ENCODE results near the gene ASXL2.
A peak's percentile ranks its signal among the peaks of the same experiment; 100 is the strongest.
"Not testable (repeated sequence)": the region's sequence is repeated elsewhere in the genome, so short reads cannot be mapped to it uniquely, and the experiment has no call there.

ASXL2 gene

DNA sequence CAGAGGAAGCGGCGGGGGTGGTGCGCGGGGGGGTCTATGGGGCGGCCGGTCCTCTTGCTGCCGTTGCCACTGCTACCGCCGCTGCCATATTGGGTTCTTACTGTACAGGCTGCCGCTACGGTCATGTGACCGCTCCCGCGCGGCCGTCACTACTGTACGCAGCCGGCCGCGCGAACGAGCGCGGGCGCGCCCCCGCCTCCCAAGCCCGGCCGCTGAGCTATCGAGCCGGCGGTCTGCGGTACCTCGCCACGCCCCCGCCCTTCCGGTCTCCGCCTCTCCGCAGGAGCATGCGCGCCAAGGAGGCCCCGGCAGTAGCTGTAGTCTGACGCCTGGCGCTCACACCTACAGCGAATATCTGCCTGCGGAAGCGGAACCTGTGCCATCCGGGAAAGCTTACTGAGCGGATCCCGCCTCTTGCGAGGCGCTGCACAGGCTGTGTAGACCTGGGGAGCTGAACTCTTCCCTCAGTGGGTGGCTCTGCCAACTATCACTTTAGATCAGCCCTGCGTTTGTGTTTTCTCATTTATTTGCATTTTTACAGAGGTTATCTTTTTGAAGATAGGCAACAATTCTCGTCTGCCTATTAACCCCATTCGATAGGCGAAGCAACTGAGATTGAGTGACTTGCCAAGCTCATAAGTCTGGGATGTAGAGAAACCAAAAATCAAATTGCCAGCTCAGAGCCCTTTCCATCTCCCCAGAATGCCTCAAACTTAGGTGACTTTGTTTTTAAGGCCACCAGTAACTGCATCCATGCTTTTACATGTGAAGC, at the start of gene ASXL2:
ASXL2 (minus strand) TSS at position 127 of the 772 bp plus-strand sequence. CDS start 265 bp downstream, outside the sequence.
- peak; percentile 95 for DNase-seq

DNA sequence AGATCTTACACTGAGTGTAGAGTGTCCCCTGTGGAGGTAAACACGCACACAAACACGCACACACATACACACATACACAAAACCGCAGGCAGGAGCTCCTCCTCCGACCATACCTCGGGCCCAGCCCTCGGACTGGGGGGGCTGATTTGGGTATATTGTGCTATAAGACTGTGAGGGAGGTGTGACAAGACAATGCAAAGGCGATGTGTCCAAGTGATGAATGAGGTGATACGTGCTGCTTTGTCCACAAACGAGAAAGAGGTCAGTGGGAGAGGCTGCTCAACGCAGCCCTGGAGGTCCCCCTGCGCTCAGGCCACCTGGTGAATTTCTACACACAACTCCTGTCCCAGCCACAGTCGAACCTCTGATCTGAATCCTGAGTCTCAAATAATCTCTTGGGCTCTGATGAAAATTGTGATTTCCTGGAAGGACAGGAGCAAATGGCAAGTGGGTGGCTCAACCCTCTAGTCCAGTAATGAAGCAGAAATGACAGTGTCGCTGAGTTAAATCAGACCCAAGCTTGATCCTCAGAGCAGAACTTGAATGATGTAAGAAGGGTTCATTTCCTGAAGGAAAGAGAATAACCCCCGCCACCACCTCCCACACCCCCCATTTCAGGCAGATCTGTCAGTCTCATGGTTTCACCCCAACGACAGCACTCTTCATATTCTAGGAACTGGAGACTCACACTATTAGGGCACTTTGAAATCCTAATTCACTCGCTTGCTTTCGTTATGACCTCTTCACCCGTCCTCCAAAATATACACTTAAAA, 48.9 kb upstream of the ASXL2 start:
- DNase-seq = no peak

DNA sequence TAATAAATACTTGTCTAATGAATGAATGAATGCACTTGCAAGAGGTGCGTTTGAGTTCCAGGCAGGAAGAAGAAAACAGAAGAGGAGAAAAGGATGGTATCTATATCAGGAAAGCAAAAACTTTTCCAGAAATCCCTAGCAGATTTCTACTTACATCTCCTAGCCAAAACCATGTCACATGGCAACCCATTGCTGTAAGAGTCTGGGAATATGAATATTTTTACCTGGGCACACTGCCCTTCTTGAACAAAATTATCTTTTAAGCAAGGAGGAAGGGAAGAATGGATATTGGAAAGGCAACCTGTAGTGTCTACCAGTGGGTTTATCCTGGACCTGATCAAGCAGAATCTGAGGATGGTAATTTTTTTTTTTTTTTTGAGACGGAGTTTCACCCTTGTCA, 44.2 kb upstream of the ASXL2 start:
- no peak for DNase-seq

DNA sequence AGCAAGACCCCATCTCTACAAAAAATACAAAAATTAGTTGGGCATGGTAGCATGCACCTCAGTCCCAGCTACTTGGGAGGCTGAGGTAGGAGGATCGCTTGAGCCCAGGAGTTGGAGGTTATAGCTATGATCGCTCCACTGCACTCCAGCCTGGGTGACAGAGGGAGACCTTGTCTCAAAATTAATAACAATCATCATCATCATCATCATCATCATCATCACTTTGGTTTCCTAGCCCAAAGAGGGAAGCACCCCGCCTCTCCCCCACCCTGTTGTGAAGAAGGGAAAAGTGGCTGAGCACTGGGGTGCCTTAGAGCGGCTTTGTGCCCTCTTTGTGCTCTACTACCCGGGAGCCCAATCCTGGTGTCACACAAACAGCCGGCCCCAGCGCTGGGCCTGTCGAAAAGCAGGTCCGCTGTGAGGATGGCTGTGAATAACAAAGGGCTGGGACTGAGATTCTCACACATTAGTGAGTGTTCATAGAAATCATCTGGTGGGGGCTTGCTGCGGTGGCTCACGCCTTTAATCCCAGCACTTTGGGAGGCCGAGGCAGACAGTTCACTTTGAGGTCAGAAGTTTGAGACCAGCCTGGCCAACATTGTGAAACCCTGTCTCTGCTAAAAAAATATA, 42.6 kb upstream of the ASXL2 start:
- DNase-seq = no peak

DNA sequence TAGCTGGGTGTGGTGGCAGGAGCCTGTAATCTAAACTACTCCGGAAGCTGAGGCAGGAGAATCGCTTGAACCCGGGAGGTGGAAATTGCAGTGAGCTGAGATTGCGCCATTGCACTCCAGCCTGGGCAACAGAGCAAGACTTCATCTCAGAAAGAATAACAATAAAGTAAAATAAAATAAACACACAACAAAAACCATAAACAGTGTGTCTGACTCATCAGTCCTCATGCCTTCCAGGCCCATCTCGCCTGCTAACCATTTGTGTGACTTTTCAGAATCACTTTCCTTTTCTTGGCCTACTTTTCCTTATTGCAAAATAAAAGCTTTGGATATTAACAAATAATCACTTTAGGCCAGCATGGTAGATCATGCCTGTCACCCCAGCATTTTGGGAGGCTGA, 42.0 kb upstream of the ASXL2 start:
- DNase-seq = no peak

DNA sequence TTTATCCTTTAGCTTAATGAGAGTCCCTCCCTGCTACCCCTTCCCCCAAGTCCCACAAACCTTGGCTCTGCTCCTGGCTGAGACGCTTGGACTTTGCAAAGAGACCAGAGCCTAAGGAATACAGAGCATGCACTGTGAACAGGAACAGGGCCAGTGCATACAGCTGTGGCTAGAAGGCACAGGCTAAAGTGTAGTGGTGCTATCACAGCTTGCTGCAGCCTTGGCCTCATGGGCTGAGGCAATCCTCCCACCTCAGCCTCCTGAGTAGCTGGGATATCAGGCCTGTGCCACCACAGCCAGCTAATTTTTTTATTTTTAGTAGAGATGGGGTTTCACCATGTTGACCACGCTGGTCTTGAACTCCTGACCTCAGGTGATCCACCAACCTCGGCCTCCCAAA, 39.5 kb upstream of the ASXL2 start:
- no peak for DNase-seq

DNA sequence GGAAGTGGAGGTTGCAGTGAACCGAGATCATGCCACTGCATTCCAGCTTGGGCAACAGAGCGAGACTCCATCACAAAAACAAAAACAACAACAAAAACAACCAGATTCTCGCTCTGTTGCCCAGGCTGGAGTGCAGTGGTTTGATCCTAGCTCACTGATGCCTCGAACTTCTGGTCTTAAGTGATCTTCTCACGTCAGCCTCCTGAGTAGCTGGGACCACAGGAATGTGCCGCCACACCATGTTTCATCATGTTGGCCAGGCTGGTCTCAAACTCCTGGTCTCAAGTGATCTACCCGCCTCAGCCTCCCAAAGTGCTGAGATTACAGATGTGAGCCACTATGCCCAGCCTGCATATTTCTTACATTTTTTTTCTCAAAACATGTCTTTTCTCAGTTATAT, 39.1 kb upstream of the ASXL2 start:
- DNase-seq = not testable (repeated sequence)

DNA sequence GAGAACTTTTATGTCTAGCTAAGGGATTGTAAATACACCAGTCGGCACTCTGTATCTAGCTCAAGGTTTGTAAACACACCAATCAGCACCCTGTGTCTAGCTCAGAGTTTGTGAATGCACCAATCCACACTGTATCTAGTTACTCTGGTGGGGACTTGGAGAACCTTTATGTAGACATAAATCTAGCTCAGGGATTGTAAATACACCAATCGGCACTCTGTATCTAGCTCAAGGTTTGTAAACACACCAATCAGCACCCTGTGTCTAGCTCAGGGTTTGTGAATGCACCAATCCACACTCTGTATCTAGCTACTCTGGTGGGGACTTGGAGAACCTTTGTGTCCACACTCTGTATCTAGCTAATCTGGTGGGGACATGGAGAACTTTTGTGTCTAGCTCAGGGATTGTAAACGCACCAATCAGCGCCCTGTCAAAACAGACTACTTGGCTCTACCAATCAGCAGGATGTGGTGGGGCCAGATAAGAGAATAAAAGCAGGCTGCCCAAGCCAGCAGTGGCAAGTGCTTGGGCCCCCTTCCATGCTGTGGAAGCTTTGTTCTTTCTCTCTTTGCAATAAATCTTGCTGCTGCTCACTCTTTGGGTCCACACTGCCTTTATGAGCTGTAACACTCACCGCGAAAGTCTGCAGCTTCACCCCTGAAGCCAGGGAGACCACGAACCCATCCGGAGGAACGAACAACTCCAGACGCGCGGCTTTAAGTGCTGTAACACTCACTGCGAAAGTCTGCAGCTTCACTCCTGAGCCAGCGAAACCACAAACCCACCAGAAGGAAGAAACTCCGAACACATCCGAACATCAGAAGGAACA, 37.9 kb upstream of the ASXL2 start:
- DNase-seq = not testable (repeated sequence)

DNA sequence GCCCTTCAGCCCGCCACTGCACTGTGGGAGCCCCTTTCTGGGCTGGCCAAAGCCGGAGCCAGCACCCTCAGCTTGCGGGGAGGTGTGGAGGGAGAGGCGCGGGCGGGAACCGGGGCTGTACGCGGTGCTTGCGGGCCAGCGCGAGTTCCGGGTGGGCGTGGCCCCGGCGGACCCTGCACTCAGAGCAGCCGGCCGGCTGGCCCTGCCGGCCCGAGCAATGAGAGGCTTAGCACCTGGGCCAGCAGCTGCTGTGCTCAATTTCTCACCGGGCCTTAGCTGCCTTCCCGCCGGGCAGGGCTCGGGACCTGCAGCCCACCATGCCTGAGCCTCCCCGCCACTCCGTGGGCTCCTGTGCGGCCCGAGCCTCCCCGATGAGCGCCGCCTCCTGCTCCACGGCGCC, 37.1 kb upstream of the ASXL2 start:
- DNase-seq = not testable (repeated sequence)

DNA sequence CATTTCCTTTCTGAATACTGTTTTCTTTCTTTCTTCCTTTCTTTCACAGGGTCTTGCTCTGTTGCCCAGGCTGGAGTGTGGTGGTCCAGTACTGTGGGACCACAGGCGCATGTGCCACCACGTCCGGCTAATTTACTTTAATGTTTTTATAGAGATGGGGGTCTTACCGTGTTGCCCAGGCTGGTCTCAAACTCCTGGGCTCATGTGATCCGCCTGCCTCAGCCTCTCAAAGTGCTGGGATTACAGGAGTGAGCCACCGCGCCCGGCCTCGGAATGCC, 35.3 kb upstream of the ASXL2 start:
- DNase-seq = not testable (repeated sequence)

DNA sequence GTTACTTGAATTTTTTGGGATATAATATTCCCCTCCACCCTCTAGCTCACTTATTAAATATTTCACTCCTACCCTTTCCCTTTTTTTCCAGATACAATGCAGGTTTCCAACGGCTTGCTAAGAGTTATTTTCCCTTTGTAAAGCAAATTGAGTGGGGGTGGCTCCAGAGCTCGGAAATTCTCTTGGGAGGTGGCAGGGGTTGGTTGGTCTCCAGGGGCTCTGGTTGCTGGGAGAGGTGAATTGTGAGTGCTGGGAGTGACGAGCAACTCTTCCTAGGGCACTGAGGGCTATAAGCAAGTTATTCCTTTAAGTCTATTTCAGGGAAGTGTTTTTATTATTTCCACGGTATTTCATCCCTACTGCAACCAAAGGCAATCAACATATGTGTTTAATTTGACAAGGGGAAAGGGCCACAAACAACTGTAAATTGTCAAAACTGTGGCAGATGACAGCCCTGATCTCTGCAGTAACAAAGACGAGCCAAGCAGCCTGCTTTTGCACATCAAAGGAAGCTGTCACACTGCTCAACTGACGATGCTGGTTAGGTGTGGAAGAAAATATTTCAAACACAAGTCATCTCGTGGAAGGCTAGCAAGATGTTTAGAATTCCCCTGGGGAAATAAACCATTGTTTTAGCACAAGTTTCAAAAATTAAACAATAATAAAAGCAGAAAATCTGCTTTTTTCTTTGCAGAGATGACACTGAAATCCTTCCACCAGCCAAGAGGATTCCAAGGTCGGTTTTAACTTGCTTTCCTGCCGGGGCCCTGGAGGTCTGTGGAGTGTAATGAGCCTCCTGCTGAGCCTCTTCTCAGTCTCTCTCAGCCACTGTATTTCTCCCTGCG, 34.8 kb upstream of the ASXL2 start:
- no peak for DNase-seq

DNA sequence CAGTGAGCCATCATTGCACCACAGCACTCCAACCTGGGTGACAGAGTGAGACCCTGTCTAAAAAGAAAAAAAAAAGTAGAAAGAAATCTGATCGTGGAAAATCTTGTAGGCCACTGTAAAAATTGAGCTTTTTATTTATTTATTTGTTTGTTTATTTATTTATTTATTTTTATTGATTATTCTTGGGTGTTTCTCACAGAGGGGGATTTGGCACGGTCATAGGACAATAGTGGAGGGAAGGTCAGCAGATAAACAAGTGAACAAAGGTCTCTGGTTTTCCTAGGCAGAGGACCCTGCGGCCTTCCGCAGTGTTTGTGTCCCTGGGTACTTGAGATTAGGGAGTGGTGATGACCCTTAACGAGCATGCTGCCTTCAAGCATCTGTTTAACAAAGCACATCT, 31.3 kb upstream of the ASXL2 start:
- not testable (repeated sequence) for DNase-seq

DNA sequence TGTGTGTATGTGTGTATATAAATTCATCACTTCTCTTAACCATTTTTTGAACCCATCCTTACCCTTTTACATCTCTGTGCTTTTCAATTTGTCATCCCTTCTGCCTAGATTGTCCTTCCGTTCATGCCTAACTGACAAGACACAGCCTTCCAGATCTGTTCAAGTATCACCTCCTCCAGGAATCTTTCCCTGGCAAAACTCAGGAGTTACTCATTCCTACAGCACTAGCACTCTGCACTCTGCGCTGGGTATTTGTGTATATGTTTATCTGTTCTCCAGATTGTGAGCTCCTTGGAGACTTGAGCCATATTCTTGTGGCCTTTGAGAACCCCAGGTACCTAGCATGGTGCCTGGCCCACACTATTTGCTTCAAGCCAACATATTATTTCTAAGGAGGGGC, 26.8 kb upstream of the ASXL2 start:
- no peak for DNase-seq

DNA sequence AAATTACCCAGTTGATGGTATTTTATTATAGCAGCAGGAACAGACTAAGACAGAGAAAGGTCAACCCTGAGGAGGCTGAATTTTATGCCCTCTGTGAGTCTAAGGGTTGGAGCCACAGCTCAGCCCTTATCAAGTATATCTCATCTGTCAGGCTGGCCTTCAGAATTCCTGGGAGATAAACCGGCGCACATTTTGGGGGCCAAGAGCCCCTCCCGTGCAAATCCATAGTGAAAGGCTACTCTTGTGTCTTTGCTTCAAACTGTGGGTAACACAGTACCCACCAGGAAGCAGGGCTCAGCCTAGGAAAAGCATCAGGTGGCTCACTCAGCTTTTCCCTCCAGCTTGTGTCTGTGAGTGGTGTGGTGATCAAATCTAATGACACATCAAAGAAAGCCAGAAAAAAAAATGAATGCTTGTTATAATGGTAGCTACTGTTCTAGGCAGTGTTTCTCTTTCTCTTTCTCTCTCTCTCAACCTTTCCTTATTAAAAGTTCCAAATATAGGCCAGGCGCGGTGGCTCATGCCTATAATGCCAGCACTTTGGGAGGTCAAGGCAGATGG, 25.0 kb upstream of the ASXL2 start:
- DNase-seq = no peak

DNA sequence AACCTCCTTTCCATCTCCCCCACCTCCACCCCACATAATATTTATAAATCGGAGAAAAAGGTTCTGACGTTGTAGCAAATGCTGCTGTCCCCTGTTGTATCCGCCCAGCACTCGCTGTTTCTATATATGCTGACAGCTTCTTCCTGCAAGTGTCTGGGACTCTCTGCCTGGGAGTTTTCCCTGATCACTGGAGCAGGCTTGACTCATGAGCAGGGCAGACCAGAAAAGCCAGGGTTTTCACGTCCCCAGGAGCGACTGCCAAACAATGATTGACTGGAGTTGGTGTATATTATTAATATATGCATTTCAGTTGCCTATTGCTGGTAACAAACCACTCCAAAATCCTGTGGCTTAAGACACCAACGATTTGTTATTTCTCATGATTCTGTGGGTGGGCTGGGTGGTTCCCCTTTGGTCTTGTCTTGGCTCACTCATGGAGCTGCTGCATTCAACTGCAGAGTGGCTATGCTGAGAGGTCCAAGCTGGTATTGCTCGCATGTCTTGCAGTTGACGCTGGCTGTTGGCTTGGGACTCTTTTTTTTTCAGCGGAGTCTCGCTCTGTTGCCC, 21.2 kb upstream of the ASXL2 start:
- no peak for DNase-seq

DNA sequence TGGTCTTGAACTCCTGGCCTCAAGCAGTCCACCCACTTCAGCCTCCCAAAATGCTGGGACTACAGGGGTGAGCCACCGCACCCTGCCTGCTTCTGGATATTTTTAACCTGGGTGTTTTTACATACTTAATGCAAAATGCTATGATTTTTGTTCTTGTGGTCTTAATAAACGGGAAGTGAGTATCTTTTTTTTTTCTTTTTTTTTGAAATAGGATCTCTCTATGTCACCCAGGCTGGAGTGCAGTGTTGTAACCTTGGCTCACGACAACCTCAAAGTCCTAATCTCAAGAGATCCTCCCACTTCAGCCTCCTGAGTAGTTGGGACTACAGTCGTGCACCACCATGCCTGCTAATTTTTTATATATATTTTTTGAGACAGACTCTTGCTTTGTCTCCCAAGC, 19.2 kb upstream of the ASXL2 start:
- no peak for DNase-seq

DNA sequence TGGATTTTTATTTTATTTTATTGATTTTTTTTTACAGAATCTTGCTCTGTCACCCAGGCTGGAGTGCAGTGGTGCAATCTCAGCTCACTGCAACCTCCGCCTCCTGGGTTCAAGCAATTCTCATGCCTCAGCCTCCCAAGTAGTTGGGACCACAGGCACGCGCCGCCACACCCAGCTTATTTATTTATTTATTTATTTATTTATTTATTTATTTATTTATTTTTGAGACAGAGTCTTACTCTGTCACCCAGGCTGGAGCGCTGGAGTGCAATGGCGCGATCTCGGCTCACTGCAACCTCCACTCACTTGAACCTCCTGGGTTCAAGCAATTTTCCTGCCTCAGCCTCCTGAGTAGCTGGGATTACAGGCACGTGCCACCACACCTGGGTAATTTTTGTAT, 18.0 kb upstream of the ASXL2 start:
- not testable (repeated sequence) for DNase-seq

DNA sequence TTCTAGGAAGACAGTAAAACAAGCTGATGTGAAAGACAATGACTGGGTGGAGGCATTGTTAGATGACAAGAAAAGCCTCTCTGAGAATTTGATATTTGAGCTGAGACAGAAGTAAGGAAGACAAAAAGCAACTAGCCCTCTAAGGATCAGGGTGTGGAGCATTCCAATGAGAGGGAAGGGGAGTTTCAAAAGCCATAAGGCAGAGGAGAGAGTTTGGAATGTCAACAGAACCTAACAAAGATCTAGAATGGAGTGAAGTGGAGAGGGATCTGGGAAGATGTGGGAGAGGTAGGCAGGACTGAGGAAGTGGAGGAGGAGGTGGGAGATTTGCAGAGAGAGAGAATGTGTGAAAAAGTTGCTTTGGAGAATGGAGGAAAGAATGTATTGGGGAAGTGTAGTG, 17.3 kb upstream of the ASXL2 start:
- DNase-seq = no peak

DNA sequence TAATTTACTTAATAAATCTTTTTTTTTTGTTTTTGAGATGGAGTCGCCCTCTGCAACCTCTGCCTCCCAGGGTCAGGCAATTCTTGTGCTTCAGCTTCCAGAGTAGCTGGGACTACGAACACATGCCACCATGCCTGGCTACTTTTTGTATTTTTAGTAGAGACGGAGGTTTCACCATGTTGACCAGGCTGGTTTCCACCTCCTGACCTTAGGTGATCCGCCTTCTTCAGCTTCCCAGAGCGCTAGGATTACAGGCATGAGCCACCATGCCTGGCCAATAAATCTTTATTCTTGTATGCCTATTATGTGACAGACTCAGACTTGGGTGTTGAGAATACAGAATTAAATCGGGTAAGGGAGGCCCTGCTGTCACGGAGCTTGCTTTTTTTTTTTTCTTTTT, 16.7 kb upstream of the ASXL2 start:
- no peak for DNase-seq

DNA sequence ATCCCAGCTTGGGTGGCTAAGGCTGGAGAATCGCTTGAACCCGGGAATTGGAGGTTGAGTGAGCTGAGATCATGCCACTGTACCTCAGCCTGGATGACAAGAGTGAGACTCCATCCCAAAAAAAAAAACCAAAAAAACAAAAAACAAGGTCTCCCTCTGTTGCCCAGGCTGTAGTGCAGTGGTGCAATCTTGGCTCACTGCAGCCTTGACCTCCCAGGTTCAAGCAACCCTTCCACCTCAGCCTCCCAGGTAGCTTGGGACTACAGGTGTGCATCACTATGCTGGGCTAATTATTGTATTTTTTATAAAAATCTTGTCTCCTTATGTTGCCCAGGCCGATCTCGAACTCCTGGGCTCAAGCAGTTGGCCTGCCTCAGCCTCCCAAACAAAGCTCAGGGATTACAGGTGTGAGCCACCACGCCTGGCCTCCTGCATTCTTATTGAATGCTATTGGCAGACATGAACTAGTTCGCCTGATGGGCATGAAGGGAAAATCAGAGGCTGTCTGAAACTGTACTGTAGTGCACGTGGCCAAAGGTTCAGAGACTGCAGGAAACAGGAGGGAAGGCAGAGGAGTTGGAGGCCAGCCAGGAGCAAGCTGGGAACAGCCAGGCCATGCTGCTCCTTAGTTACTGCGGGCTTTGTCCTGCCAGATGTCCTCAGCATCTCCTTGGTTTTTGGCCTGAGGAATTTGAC, 16.0 kb upstream of the ASXL2 start:
- no peak for DNase-seq

DNA sequence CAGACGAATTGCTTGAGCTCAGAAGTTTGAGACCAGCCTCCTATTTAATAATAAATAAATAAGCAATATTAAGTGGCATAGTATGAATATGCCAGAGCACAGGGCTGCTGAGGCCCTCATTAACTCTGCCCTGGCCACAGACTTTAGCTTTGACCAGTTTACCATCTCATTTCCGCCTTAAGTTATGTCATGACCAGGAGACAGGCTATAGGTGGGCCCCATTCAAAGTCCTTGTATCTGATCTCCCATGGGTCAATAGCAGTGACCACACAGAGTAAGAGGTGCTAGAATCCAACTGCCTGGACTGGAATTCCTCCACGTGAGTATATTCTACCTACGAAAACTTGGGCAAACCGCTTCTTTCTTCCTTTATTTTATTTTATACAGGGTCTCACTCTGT, 13.4 kb upstream of the ASXL2 start:
- no peak for DNase-seq

Data from SHP77 treated with DMSO at 0.1 percent for 48 hours (cell line).